GM12891 (cell line): ENCODE measurements around the gene UTP3. TPM values are rescaled to one million over a fixed set of nuclear protein-coding genes. Genes with fewer than 3 reads are reported as not detected.
"Not testable (repeated sequence)": the region's sequence is repeated elsewhere in the genome, so short reads cannot be mapped to it uniquely, and the experiment has no call there.

Source experiments
- DNase-seq: peaks from one replicate; pipeline ENCODE4 v3.0.0; 2011; ENCODE audit warnings: low spot score; ENCODE audit not compliant: insufficient read length
- FAIRE-seq: peaks from 2 replicates; lab custom pipeline; 2011; peaks lifted over from hg19 to GRCh38; lab: Jason Lieb, UNC
- PAX5 ChIP-seq: IDR thresholded peaks from 2 replicates; pipeline ENCODE4 v1.6.1; 2011; ENCODE audit warnings: low read length, moderate library complexity, mild to moderate bottlenecking; ENCODE audit not compliant: insufficient read depth, severe bottlenecking
- POLR2A ChIP-seq: IDR thresholded peaks from 2 replicates; pipeline ENCODE4 v1.6.1; 2011; ENCODE audit warnings: low read depth, low read length, control low read depth
- POLR2AphosphoS5 ChIP-seq: IDR thresholded peaks from 2 replicates; pipeline ENCODE4 v1.6.1; 2011; ENCODE audit warnings: low read depth, low read length, control low read depth
- POU2F2 ChIP-seq: IDR thresholded peaks from 2 replicates; pipeline ENCODE4 v1.6.1; 2011; ENCODE audit warnings: low read depth, mild to moderate bottlenecking, control low read depth, low read length, moderate library complexity
- SPI1 ChIP-seq: IDR thresholded peaks from 2 replicates; pipeline ENCODE4 v1.6.1; 2011; ENCODE audit warnings: low read depth, low read length, control low read depth
- TAF1 ChIP-seq: IDR thresholded peaks from 2 replicates; pipeline ENCODE4 v1.6.1; 2011; ENCODE audit warnings: low read depth, low read length, control low read depth
- polyA plus RNA-seq: library from polyadenylated mRNA; unstranded; fragments of >200 nt; gene quantifications from one replicate; pipeline ENCODE4 v1.2.1, GENCODE V29; 2012; ENCODE audit warnings: low read depth, missing spikeins, inconsistent platforms; ENCODE audit not compliant: missing spikeins

The UTP3 gene, protein sequence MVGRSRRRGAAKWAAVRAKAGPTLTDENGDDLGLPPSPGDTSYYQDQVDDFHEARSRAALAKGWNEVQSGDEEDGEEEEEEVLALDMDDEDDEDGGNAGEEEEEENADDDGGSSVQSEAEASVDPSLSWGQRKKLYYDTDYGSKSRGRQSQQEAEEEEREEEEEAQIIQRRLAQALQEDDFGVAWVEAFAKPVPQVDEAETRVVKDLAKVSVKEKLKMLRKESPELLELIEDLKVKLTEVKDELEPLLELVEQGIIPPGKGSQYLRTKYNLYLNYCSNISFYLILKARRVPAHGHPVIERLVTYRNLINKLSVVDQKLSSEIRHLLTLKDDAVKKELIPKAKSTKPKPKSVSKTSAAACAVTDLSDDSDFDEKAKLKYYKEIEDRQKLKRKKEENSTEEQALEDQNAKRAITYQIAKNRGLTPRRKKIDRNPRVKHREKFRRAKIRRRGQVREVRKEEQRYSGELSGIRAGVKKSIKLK
- polyA plus RNA-seq: 31.5 TPM

DNA sequence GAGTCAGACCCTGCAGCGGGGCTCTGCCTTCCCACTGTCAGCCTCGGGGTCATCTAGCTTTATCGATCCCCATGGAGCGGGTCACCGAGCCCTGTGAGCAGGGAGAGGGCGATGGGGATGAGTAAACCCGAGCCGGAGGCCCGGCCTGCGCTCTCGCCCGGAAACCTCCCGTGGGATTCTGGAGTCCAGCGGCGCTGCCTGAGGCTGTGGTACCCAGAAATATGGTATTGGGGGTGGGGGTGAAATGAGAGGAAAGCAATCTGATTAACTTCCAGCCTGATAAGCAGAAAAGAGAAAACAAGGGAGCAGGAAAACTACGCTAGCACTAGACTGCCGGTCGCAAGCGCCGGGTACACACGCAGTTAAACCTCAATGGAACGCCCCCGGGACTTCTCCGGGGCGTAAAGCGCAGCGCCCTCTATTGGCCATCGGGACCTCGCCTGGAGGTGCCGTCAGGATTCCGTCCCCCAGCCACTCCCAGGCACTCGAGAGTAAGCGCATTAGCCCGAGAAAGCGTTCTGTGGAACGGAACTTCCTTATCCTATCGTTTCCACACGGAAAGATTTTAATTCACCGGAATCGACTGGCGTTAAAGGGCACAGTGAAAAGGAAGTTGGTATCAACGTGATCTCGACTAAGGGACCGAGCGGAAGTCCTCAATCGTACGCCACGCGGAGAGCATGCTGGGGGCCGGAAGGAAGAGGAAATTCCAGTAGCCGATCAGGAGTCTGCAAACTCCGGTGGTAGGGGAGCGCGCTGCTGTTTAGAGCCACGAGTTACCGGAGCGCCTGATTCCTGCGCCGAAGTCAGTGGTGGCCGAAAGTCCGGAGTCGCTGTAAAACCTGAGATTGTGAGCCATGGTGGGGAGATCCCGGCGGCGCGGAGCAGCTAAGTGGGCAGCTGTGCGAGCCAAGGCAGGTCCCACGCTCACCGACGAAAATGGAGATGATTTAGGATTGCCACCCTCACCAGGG, at the start of gene UTP3:
Gene UTP3, plus strand, starts transcription at position 712 of the 974 bp plus-strand sequence. Its CDS starts 146 bp downstream, at position 858.
- peak; percentile 93 for FAIRE-seq
- TF ChIP-seq POLR2A (peak; percentile 85), SPI1 (peak; percentile 59), POU2F2 (peak; percentile 86), TAF1 (peak; percentile 60), PAX5 (peak; percentile 47), POLR2AphosphoS5 (peak; percentile 90)
- peak; percentile 52 for DNase-seq

DNA sequence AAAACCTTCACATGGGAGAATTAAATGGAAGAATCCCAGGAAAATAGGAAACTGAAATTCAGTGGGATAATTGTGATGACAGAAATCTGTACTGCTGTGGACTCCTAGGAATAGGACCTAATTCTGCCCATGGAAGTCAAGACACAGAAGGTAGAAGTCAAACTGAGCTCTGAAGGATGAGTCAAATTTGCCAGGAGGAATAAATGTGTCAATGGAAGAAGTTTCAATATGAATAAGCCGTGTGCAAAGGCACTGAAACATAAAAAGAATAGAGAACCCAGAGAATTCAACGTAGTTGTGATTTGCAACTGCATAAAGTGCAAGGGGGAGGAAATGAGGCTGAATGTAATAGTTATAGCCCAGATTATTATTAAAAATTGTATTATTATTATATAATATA, 48.1 kb upstream of the UTP3 start:
- FAIRE-seq: no peak

GRCh38 chr4:70650741-70651140, 37.6 kb upstream of the UTP3 start:
- not testable (repeated sequence) for FAIRE-seq, DNase-seq

More for the DNA sequence above, 48.1 kb upstream of the UTP3 start:
- no peak for TF ChIP-seq SPI1
- TF ChIP-seq PAX5: no peak
- TF ChIP-seq TAF1: no peak
- TF ChIP-seq POU2F2: no peak
- no peak for TF ChIP-seq POLR2AphosphoS5
- no peak for TF ChIP-seq POLR2A
- DNase-seq: no peak

DNA sequence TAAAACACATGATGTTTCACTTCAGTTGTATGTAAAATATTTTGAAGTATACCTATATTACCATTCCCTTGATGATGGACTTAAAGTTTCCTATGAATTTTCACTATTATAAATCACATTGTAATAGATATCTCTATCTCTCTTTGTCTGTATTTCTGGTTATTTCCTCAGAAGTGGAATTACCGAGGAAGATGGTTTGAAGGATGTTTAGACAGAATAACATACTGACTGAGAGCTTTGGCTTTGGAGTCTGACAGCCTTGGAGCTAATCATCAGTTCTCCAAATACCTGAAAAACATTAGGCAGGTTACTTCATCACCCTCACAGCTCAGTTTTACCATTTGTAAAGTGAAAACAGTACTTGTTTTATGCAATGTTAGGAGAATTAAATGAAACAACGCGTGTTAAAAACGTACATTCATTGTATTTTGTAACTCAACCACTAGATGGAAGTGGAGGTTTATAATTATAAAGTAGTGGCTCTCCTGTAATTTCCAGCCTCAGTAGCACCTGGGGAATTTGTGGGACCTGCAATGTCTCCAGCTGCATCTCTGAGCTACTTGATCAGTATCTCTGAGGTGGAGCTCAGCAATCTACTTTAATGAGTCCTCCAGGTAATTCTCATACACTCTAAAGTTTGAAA, 36.3 kb upstream of the UTP3 start:
- no peak for DNase-seq
- TF ChIP-seq POLR2A: no peak
- no peak for TF ChIP-seq TAF1
- no peak for TF ChIP-seq POLR2AphosphoS5
- no peak for TF ChIP-seq POU2F2
- no peak for TF ChIP-seq PAX5
- TF ChIP-seq SPI1: no peak
- FAIRE-seq: peak; percentile 82

GRCh38 chr4:70654605-70655011, 33.7 kb upstream of the UTP3 start:
- TF ChIP-seq POLR2AphosphoS5: no peak
- no peak for TF ChIP-seq TAF1
- no peak for TF ChIP-seq POLR2A
- TF ChIP-seq SPI1: no peak
- TF ChIP-seq PAX5: no peak
- no peak for TF ChIP-seq POU2F2
- DNase-seq: no peak
- no peak for FAIRE-seq

GRCh38 chr4:70657326-70657725, 31.0 kb upstream of the UTP3 start:
- FAIRE-seq: no peak
- no peak for DNase-seq
- TF ChIP-seq TAF1 (no peak), POLR2AphosphoS5 (no peak)

- DNase-seq (no peak), FAIRE-seq (peak; percentile 84)
Observed at GRCh38 chr4:70658418-70658817, 29.9 kb upstream of the UTP3 start.

GRCh38 chr4:70660106-70660505, 28.2 kb upstream of the UTP3 start:
- no peak for TF ChIP-seq POLR2A
- no peak for TF ChIP-seq PAX5
- no peak for TF ChIP-seq TAF1
- TF ChIP-seq SPI1: no peak
- TF ChIP-seq POLR2AphosphoS5: no peak
- no peak for TF ChIP-seq POU2F2
- FAIRE-seq (peak; percentile 54), DNase-seq (no peak)

More at GRCh38 chr4:70658418-70658817, 29.9 kb upstream of the UTP3 start:
- no peak for TF ChIP-seq POU2F2
- TF ChIP-seq SPI1: no peak
- TF ChIP-seq POLR2A: no peak
- no peak for TF ChIP-seq POLR2AphosphoS5

GRCh38 chr4:70661309-70661922, 26.9 kb upstream of the UTP3 start:
- peak; percentile 80 for FAIRE-seq
- DNase-seq: not testable (repeated sequence)
